MCF 10A (cell line): Measurements from ENCODE around the gene MIER3. TPM values are rescaled to one million over a fixed set of nuclear protein-coding genes. Genes with fewer than 3 reads are reported as not detected.
A peak's percentile ranks its signal among the peaks of the same experiment; 100 is the strongest.

Source experiments
- BruUV-seq: library from RNA; stranded (reverse); fragments of 400-500 nt; replicated peaks from 2 replicates; lab custom pipeline; 2021; lab: Mats Ljungman, UMichigan
- CTCF ChIA-PET: fragments of 300-600 bp; sonication (Branson Sonifier 250); formaldehyde crosslinking; extraction: SDS; loops from one replicate; lab custom pipeline; 2021; ENCODE audit warnings: antibody characterized with exemption, inconsistent platforms; lab: Yijun Ruan, JAX
- POLR2A ChIA-PET: fragments of 300-600, 350-650 bp; sonication (Branson Sonifier 250); formaldehyde crosslinking; extraction: SDS; loops from one replicate; lab custom pipeline; 2020; ENCODE audit warnings: antibody characterized with exemption, inconsistent platforms; lab: Yijun Ruan, JAX
- DNase-seq: peaks from one replicate; pipeline ENCODE4 v3.0.0-alpha.2; 2018; ENCODE audit not compliant: unreplicated experiment
- H3K27ac Mint-ChIP-seq: one replicate; pipeline ENCODE4 v1.8.0; 2022; ENCODE audit warnings: mild to moderate bottlenecking, low read depth, mixed read lengths; ENCODE audit not compliant: unreplicated experiment
- H3K27me3 Mint-ChIP-seq: one replicate; pipeline ENCODE4 v1.8.0; 2022; ENCODE audit warnings: mixed read lengths; ENCODE audit not compliant: insufficient read depth, unreplicated experiment
- H3K36me3 Mint-ChIP-seq: one replicate; pipeline ENCODE4 v1.8.0; 2022; ENCODE audit warnings: mild to moderate bottlenecking, moderate library complexity, mixed read lengths; ENCODE audit not compliant: insufficient read depth, unreplicated experiment
- H3K4me1 Mint-ChIP-seq: one replicate; pipeline ENCODE4 v1.8.0; 2022; ENCODE audit warnings: mixed read lengths; ENCODE audit not compliant: insufficient read depth, unreplicated experiment
- H3K4me3 Mint-ChIP-seq: one replicate; pipeline ENCODE4 v1.8.0; 2022; ENCODE audit warnings: mild to moderate bottlenecking, moderate library complexity, mixed read lengths; ENCODE audit not compliant: unreplicated experiment
- H3K9me3 Mint-ChIP-seq: one replicate; pipeline ENCODE4 v1.8.0; 2022; ENCODE audit warnings: mixed read lengths; ENCODE audit not compliant: unreplicated experiment
- intact Hi-C: fragments of 100-400 bp; cut with micrococcal nuclease; formaldehyde crosslinking; loops from 2 replicates; pipeline ENCODE4 v1.14.1; 2022
- total RNA-seq: library from RNA; stranded (reverse); gene quantifications from 2 replicates; pipeline ENCODE4 v1.2.3, GENCODE V29; 2022
- TF ChIP-seq, protein P1 (sequence below): fragments of 200-600 bp; IDR thresholded peaks from one replicate; pipeline ENCODE4 v1.8.0; 2022; ENCODE audit warnings: antibody characterized with exemption, mild to moderate bottlenecking; ENCODE audit not compliant: unreplicated experiment

Gene MIER3
- total RNA-seq, 1 experiment from 2014 or later = 17.8 TPM

DNA sequence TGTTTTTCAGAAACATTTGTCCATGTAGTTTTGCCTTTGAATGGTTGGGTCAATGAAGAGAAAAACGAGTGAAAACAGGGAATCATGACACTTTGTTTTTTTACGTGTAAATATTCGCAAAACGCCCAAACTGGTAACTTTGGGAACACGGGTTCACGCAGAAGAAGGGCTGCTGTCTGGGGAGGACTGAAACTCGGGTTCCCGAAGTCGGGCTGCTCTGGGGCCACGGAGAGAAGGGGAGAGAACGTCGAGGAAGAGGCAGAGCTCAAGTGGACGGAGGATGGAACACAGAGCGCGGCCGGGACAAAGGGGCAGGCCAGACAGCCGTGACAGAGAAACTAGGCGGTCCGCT is 43.0 kb downstream of the MIER3 start:
- peak overlapping the region; percentile 99 for H3K27ac Mint-ChIP-seq
- no peaks in the 10 kb centered on the region for H3K27me3 Mint-ChIP-seq
- H3K4me3 Mint-ChIP-seq = peak overlapping the region; percentile 99
- BruUV-seq = no TSS peak
- no peaks in the 10 kb centered on the region for H3K9me3 Mint-ChIP-seq
- CTCF ChIA-PET = interaction anchor here (0.8 to 1.2 kb wide), 4 partner anchors 19 to 314 kb away, joined by 3 to 6 read pairs (median 4); no protein-coding TSS in a partner anchor
- TF ChIP-seq, protein P1, sequence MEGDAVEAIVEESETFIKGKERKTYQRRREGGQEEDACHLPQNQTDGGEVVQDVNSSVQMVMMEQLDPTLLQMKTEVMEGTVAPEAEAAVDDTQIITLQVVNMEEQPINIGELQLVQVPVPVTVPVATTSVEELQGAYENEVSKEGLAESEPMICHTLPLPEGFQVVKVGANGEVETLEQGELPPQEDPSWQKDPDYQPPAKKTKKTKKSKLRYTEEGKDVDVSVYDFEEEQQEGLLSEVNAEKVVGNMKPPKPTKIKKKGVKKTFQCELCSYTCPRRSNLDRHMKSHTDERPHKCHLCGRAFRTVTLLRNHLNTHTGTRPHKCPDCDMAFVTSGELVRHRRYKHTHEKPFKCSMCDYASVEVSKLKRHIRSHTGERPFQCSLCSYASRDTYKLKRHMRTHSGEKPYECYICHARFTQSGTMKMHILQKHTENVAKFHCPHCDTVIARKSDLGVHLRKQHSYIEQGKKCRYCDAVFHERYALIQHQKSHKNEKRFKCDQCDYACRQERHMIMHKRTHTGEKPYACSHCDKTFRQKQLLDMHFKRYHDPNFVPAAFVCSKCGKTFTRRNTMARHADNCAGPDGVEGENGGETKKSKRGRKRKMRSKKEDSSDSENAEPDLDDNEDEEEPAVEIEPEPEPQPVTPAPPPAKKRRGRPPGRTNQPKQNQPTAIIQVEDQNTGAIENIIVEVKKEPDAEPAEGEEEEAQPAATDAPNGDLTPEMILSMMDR = no peak
- no peaks in the 10 kb centered on the region for H3K36me3 Mint-ChIP-seq
- H3K4me1 Mint-ChIP-seq = peaks cover 8% of the 10 kb centered on the region
- intact Hi-C loops = loop anchor here (1.0 to 2.0 kb wide), 2 partner anchors 230 to 312 kb away; no protein-coding TSS in a partner anchor
- no peak for DNase-seq
- POLR2A ChIA-PET = interaction anchor here (0.5 to 3.5 kb wide), 20 partner anchors 9 to 1553 kb away, joined by 3 to 44 read pairs (median 6); partner anchors contain the start of gene GPBP1

DNA sequence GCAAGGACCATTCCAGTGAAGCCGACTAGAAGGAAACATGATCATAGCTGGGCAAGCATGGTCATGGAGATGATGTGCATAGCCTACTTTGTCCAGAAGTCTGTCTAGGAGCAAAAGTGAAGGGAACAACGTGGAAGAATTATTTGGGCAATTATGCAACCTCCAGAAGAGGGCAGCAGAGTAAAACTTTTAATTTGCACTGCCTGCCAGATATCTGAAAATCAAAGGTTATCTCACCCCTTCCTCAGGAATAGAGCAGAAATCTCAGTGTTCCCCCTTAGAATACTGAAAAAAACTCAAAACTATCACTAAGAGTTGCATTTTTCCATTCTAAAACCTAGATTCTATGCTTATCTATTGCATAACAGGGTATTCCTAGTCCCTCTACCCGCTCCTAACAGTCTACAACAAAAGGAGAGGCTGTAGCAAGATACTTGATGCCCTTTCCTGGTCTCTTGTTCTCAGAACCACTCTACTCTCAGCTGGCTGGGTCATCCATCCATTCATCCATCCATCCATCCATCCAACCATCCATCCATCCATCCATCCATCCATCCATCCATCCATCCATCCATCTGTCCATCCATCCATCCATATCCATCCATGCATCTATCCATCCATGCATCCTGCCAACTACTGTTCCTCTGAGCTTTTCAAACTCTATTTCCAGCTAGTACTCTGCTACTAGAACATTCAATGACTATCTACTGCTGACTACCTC is 50.9 kb downstream of the MIER3 start:
- POLR2A ChIA-PET = interaction anchor here (0.5 to 2.2 kb wide), 4 partner anchors 8 to 1948 kb away, joined by 3 to 7 read pairs (median 4); no protein-coding TSS in a partner anchor

GRCh38 chr5:56900395-56900794 is 51.5 kb downstream of the MIER3 start:
- Mint-ChIP-seq H3K27ac (no peak overlapping the region), H3K36me3 (peaks cover 10% of the 10 kb centered on the region), H3K4me3 (no peak overlapping the region), H3K9me3 (no peaks in the 10 kb centered on the region), H3K27me3 (no peaks in the 10 kb centered on the region), H3K4me1 (no peaks in the 10 kb centered on the region)
- TF ChIP-seq, protein P1 = no peak
- BruUV-seq = no TSS peak
- intact Hi-C loops = loop anchor here (2.0 to 5.0 kb wide), 2 partner anchors 320 to 1562 kb away; partner anchors contain the start of gene PLK2
- ChIA-PET POLR2A (interaction anchor here (0.5 to 2.2 kb wide), 4 partner anchors 8 to 1948 kb away, joined by 3 to 7 read pairs (median 4); no protein-coding TSS in a partner anchor), CTCF (interaction anchor here (0.6 to 8.5 kb wide), 37 partner anchors 10 to 878 kb away, joined by 3 to 121 read pairs (median 4); no protein-coding TSS in a partner anchor)
- DNase-seq = peak; percentile 17

More for the DNA sequence above, 50.9 kb downstream of the MIER3 start:
- no peak overlapping the region for H3K4me3 Mint-ChIP-seq
- TF ChIP-seq, protein P1 = peak; percentile 78
- intact Hi-C loops = loop anchor here (1.0 to 5.0 kb wide), 6 partner anchors 181 to 1561 kb away; partner anchors contain the start of gene PLK2
- H3K27ac Mint-ChIP-seq = no peak overlapping the region
- H3K36me3 Mint-ChIP-seq = peaks cover 9% of the 10 kb centered on the region
- BruUV-seq = no TSS peak
- CTCF ChIA-PET = interaction anchor here (0.6 to 8.5 kb wide), 52 partner anchors 10 to 1949 kb away, joined by 3 to 121 read pairs (median 4); no protein-coding TSS in a partner anchor
- H3K4me1 Mint-ChIP-seq = no peaks in the 10 kb centered on the region
- H3K27me3 Mint-ChIP-seq = no peaks in the 10 kb centered on the region
- DNase-seq = peak; percentile 63
- H3K9me3 Mint-ChIP-seq = no peaks in the 10 kb centered on the region

DNA sequence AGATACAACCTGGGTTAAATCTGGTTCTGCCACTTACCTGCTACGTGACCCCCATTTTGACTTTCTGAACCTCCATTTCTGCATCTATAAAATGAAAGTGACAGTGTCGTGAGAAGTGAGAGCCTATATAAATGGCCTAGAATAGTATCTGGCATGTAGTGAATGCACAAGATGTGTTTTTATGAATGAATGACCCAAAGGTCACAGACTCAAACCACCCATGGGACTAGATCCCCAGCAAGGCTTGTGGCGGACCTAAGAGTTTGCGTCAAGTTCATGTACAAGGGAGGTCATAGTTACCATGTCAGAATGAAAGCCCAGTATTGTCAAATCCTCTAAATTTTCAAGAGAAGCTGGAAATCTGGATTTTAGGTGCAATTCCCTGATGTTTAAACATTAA is 53.7 kb downstream of the MIER3 start:
- intact Hi-C loops = no loop called here
- H3K4me1 Mint-ChIP-seq = no peaks in the 10 kb centered on the region
- TF ChIP-seq, protein P1 = no peak
- ChIA-PET CTCF (interaction anchor here (0.7 to 8.5 kb wide), 7 partner anchors 9 to 627 kb away, joined by 3 to 121 read pairs (median 6); no protein-coding TSS in a partner anchor), POLR2A (interaction anchor here (0.7 to 1.1 kb wide), 3 partner anchors 12 to 405 kb away, joined by 3 read pairs; no protein-coding TSS in a partner anchor)
- H3K9me3 Mint-ChIP-seq = no peaks in the 10 kb centered on the region
- H3K27ac Mint-ChIP-seq = no peak overlapping the region
- H3K27me3 Mint-ChIP-seq = no peaks in the 10 kb centered on the region
- DNase-seq = no peak
- H3K4me3 Mint-ChIP-seq = no peak overlapping the region
- H3K36me3 Mint-ChIP-seq = peaks cover 23% of the 10 kb centered on the region
- BruUV-seq = no TSS peak
